ENCODE measurements around the gene PSMD8. TPM values are rescaled to one million over a fixed set of nuclear protein-coding genes. Genes with fewer than 3 reads are reported as not detected.
A peak's percentile ranks its signal among the peaks of the same experiment; 100 is the strongest.

PSMD8 gene
- total RNA-seq, 1 experiment from 2014 or later, result 367 TPM

GRCh38 chr19:38401148-38401547, 26.8 kb downstream of the PSMD8 start:
- intact Hi-C loops (cut with micrococcal nuclease), result loop anchor here (10.0 kb wide), 1 partner anchor 554 kb away; no protein-coding TSS in a partner anchor
- ATAC-seq (peak; percentile 14; the same call in 1 of the 2 replicates), DNase-seq (peak; percentile 58)
- TF ChIP-seq EZH2 (IDR thresholded peaks at IDR 0.05; ENCODE audit: low read length, unreplicated experiment), result no peak
- no peak for TF ChIP-seq EZH2phosphoT487 (IDR thresholded peaks at IDR 0.05; ENCODE audit: borderline replicate concordance, low read length)
- TF ChIP-seq, protein P1, sequence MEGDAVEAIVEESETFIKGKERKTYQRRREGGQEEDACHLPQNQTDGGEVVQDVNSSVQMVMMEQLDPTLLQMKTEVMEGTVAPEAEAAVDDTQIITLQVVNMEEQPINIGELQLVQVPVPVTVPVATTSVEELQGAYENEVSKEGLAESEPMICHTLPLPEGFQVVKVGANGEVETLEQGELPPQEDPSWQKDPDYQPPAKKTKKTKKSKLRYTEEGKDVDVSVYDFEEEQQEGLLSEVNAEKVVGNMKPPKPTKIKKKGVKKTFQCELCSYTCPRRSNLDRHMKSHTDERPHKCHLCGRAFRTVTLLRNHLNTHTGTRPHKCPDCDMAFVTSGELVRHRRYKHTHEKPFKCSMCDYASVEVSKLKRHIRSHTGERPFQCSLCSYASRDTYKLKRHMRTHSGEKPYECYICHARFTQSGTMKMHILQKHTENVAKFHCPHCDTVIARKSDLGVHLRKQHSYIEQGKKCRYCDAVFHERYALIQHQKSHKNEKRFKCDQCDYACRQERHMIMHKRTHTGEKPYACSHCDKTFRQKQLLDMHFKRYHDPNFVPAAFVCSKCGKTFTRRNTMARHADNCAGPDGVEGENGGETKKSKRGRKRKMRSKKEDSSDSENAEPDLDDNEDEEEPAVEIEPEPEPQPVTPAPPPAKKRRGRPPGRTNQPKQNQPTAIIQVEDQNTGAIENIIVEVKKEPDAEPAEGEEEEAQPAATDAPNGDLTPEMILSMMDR (conservative IDR thresholded peaks at IDR 0.05; ENCODE audit: low read depth, low read length), result no peak
- no peaks in the 10 kb centered on the region for H3F3A ChIP-seq (ENCODE audit: low read length, unreplicated experiment)
- H3K4me3 ChIP-seq (ENCODE audit: low read length), result no peak overlapping the region
- no peak overlapping the region for H3K27ac ChIP-seq (ENCODE audit: low read length)
- H4K20me1 ChIP-seq (ENCODE audit: low read length), result no peaks in the 10 kb centered on the region
- no peak overlapping the region for H2AFZ ChIP-seq (ENCODE audit: low read length)
- ChIA-PET POLR2A (ENCODE audit: unreplicated experiment) (no interaction called here), CTCF (no interaction called here)
- H3K9ac ChIP-seq (ENCODE audit: low read length), result no peak overlapping the region
- H3K9me3 ChIP-seq (ENCODE audit: low read length), result no peaks in the 10 kb centered on the region
- 0 out of 2 replicates have a peak, but pooled peaks cover 4% of the 10 kb centered on the region for H3K79me2 ChIP-seq (ENCODE audit: low read length)
- H3K4me2 ChIP-seq (ENCODE audit: low read length), result no peak overlapping the region
- H3K27me3 ChIP-seq (ENCODE audit: low read length), result no peaks in the 10 kb centered on the region
- H3K36me3 ChIP-seq (ENCODE audit: low read depth, low read length), result no peaks in the 10 kb centered on the region
- BruUV-seq (replicated peaks), result no TSS peak
- H3K9me2 ChIP-seq (replicated peaks; ENCODE audit: low read length), result no peaks in the 10 kb centered on the region
- peaks cover 8% of the 10 kb centered on the region; the same call in 1 of the 2 replicates for H3K4me1 ChIP-seq (ENCODE audit: insufficient read depth, low read length)

GRCh38 chr19:38402623-38402966, 28.2 kb downstream of the PSMD8 start:
- no peak for ATAC-seq
- no peak overlapping the region for H3K27ac ChIP-seq (ENCODE audit: low read length)
- no peak overlapping the region for H3K9ac ChIP-seq (ENCODE audit: low read length)
- no TSS peak for BruUV-seq (replicated peaks)
- TF ChIP-seq EZH2phosphoT487 (IDR thresholded peaks at IDR 0.05; ENCODE audit: borderline replicate concordance, low read length), result no peak
- TF ChIP-seq EZH2 (IDR thresholded peaks at IDR 0.05; ENCODE audit: low read length, unreplicated experiment), result no peak
- TF ChIP-seq, protein P1 (conservative IDR thresholded peaks at IDR 0.05; ENCODE audit: low read depth, low read length), result no peak
- H3K36me3 ChIP-seq (ENCODE audit: low read depth, low read length), result no peaks in the 10 kb centered on the region
- no peaks in the 10 kb centered on the region for H3K27me3 ChIP-seq (ENCODE audit: low read length)
- H3K79me2 ChIP-seq (ENCODE audit: low read length), result 0 out of 2 replicates have a peak, but pooled peaks cover 4% of the 10 kb centered on the region
- peak overlapping the region; percentile 64 for H3K4me3 ChIP-seq (ENCODE audit: low read length)
- intact Hi-C loops (cut with micrococcal nuclease), result loop anchor here (10.0 kb wide), 1 partner anchor 552 kb away; no protein-coding TSS in a partner anchor
- peak overlapping the region; percentile 89 for H2AFZ ChIP-seq (ENCODE audit: low read length)
- DNase-seq, result no peak
- H4K20me1 ChIP-seq (ENCODE audit: low read length), result no peaks in the 10 kb centered on the region
- ChIA-PET CTCF (interaction anchor here (0.6 to 1.6 kb wide), 15 partner anchors 13 to 464 kb away, joined by 3 to 26 read pairs (median 5); partner anchors contain the start of genes EIF3K and GGN), POLR2A (ENCODE audit: unreplicated experiment) (interaction anchor here (0.6 to 1.6 kb wide), 5 partner anchors 15 to 628 kb away, joined by 4 to 11 read pairs (median 7); partner anchors contain the start of genes GGN and PSMD8)
- H3F3A ChIP-seq (ENCODE audit: low read length, unreplicated experiment), result no peaks in the 10 kb centered on the region
- H3K4me2 ChIP-seq (ENCODE audit: low read length), result peak overlapping the region; percentile 86
- peaks cover 8% of the 10 kb centered on the region; the same call in 1 of the 2 replicates for H3K4me1 ChIP-seq (ENCODE audit: insufficient read depth, low read length)
- H3K9me2 ChIP-seq (replicated peaks; ENCODE audit: low read length), result no peaks in the 10 kb centered on the region
- no peaks in the 10 kb centered on the region for H3K9me3 ChIP-seq (ENCODE audit: low read length)

Measured in PC-3 (cell line).